Measurements from ENCODE around the gene PLXNA4.

The PLXNA4 gene

DNA sequence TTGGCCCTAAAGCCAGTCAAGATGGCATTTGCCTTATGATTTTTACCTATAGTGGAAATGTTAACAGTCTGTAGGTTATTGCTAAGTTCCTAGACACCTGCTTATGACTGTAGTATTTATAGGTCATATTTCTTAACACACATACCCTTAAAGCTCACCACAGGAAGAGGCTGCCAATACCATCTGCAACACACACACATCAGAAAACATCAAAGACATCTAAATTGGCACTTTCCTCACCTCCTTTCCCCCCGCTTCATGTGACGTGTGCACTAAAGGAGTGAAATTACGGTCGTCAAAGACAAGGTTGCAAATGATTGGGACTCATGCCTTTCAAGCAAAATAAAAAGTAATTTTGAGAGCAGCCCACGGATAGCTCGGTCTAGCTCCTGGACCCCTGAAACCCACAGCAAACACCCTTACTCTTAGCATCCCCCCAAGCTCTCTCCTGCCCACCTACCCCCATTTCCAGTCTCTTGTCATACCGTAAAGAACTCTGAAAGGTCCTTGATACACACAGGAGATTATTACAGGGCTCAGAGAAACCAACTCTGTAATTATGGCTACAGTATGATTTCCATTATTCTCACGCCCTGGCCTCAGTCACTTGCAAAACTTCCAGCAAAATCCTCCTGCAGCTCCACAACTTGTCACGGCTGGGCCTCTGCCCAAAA is 90.5 kb downstream of the PLXNA4 start:
- TF ChIP-seq GATA1 (IDR thresholded peaks at IDR 0.05; ENCODE audit: low read depth, low read length), result no peak
- DNase-seq, result no peak

DNA sequence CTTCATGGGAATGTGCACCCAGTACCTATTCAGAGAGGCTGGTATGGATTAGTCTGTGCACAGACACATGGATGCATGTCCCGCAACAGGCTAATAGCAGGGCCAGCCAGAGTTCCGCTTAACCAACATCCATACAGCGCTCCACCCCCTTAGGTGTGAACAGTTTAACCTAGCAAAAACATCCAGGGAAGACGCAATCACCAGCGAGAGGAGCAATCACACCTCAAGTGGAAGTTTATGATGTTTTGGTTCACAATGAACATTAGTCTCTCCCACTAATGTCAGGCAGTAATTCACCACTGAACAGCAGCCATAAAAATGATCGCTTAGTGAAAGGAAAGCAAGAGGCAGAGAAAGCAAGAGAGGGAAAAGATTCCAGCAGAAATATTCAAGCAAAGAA is 91.1 kb downstream of the PLXNA4 start:
- no peak for TF ChIP-seq GATA1 (IDR thresholded peaks at IDR 0.05; ENCODE audit: low read depth, low read length)
- TF ChIP-seq POLR2A (IDR thresholded peaks at IDR 0.05; ENCODE audit: low read length), result no peak
- no peak for DNase-seq

DNA sequence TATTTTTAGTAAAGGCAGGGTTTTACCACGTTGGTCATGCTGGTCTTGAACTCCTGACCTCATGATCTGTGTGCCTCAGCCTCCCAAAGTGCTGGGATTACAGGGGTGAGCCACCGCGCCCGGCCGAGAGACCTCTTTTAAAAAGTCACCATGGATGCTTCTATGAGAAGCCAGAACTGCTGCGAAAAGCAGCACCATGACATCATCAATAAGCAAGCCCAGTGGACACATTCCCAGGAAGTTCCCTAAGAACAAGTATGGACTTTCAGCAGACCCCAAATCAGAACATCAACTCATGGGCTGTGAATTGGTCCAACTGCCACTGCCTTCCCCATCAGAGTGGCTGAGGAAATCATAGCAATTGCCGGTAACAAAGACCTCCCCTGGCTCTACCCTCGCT is 93.4 kb downstream of the PLXNA4 start:
- TF ChIP-seq POLR2A (IDR thresholded peaks at IDR 0.05; ENCODE audit: low read length), result no peak
- no peak for TF ChIP-seq GATA1 (IDR thresholded peaks at IDR 0.05; ENCODE audit: low read depth, low read length)
- no peak for DNase-seq

DNA sequence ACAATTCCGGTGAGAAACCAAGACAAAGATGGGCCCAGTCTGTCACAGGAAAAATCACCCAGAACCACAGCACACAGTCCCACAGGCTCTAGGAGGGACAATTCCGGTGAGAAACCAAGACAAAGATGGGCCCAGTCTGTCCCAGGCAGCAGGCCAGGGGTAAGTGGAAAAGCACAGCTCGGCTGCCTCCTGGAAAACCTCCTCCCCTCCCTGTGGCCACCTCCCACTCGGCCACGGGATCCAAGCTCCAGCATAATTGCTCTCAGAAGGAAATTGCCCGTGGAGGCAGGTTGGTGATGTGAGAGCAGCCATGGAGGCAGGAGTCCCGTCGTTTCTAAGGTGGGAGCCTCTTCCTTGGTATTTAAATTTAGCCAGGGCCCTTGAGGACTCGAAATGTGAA is 95.7 kb downstream of the PLXNA4 start:
- no peak for TF ChIP-seq GATA1 (IDR thresholded peaks at IDR 0.05; ENCODE audit: low read depth, low read length)
- no peak for TF ChIP-seq POLR2A (IDR thresholded peaks at IDR 0.05; ENCODE audit: low read length)
- no peak for DNase-seq

DNA sequence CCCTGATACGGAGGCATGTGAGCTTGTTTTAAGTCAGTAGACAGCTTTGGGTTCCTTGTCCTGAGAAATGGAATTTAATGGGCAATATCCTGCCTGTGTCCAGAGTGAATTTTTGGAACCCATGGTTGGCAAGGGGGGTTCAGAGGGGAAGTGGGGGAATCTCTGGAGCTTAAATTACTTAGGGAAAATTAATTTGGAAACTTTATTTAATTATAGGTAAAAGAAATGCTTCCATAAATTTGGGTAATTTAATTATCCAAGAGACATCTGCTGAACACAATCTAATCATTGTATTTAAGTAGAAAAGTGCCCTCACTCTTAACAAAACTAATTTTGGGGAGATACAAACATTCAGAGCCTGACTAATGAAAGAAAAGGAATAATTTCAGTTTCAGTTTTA is 99.7 kb downstream of the PLXNA4 start:
- no peak for DNase-seq
- TF ChIP-seq GATA1 (IDR thresholded peaks at IDR 0.05; ENCODE audit: low read depth, low read length), result no peak

DNA sequence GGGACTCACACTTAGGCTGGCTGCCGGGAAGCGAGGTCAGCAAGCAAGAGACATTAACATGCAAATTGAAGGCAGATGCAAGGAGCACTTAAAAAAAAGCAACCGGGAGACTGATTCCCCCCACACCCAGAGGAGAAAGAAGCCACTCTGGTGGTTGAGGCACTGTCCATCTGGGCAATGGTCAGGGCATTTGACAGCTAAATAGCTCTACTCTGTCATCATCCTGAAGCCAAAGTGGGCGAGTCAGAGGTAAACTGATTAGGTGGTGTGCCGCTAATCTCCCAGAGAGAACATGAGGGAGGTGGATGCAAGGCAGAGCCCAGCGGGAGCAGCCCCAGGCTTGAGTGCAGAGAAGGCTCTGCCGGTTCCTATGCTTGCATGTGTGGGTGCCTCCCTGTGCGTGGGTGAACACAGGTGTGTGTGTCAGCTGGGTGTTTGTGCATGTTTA is 100.6 kb downstream of the PLXNA4 start:
- TF ChIP-seq POLR2A (IDR thresholded peaks at IDR 0.05; ENCODE audit: low read length), result no peak
- no peak for TF ChIP-seq GATA1 (IDR thresholded peaks at IDR 0.05; ENCODE audit: low read depth, low read length)
- DNase-seq, result no peak

DNA sequence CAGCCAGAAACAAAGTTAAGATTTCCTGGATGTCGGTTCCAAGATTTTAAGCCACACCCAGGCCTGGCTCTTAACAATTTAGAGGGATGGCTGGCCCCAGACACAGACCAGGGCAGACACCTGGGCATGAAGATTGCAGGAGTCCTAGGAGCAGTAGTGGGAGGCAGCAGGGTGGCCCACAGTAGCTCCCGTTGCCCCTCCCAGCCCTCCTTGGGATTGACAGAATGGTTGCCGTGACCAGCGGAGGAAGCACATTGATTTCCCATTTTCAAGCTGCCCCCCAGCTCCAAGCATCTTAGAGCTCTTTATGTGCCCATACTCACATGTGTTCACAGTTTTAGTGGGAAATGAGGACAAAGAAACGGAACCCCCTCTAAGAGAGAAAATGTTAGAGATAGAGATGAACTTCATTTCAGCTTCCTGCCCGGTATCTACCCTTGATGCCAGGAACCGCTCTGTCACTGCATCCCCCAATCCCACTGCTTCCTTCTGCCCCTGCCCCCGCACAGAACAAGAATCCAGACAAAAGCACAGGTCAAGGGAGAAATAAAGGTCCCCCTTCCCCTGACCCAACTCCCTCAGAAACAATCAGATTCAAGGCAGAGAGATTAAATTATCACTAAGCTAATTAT is 101.1 kb downstream of the PLXNA4 start:
- no peak for TF ChIP-seq GATA1 (IDR thresholded peaks at IDR 0.05; ENCODE audit: low read depth, low read length)
- no peak for TF ChIP-seq POLR2A (IDR thresholded peaks at IDR 0.05; ENCODE audit: low read length)
- DNase-seq, result no peak

DNA sequence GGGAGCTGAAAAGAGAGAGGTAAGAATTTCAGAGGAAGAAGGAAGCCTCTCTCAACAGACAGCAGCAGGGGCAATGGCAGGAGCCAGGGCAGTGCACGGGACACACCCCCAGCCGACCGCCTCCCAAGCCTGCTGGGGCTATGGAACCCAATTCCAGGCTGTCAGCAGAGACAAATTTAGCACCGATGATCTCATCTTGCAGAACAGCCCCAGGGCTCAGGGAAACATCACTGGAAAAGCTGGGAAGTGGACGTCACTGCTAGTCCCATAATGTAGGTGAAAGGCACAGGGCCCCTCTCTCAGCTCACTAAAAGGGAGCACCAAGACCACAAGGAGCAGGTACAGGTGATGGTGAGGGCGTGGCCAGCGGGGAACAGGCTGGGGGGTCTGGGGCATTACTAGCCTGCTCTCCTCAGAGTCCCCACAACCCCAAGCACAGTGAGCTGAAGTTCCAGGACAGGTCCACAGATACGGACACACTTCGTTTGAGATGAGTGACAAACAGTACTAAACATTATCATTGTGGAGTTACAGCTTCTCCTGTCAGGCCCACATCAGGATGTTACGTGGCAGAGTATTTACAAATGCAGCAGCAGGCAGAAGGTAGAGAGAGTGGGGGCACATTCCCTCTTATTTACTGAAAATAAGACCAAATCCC is 103.7 kb downstream of the PLXNA4 start:
- TF ChIP-seq POLR2A (IDR thresholded peaks at IDR 0.05; ENCODE audit: low read length) (no peak), GATA1 (IDR thresholded peaks at IDR 0.05; ENCODE audit: low read depth, low read length) (no peak)
- DNase-seq, result no peak

DNA sequence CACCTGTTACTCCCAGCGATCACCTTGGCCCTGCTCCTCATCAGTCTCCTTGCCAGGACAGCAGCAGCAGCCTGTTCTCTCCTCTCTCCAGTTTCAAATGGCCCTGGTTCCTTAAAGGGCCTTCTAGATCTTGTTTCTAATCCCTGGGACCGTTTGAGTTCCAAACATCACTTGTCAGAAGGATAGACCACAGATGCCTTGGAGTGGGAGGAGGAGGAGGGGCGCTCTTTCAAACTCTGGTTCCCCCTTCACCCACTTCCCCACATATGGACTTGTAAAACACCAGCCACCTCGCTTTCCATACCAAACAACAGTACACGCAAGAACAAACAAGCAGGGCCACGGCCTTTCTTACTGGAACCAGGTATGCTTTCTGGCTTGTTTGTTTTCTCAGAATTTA is 104.8 kb downstream of the PLXNA4 start:
- no peak for DNase-seq
- no peak for TF ChIP-seq POLR2A (IDR thresholded peaks at IDR 0.05; ENCODE audit: low read length)
- TF ChIP-seq GATA1 (IDR thresholded peaks at IDR 0.05; ENCODE audit: low read depth, low read length), result no peak

DNA sequence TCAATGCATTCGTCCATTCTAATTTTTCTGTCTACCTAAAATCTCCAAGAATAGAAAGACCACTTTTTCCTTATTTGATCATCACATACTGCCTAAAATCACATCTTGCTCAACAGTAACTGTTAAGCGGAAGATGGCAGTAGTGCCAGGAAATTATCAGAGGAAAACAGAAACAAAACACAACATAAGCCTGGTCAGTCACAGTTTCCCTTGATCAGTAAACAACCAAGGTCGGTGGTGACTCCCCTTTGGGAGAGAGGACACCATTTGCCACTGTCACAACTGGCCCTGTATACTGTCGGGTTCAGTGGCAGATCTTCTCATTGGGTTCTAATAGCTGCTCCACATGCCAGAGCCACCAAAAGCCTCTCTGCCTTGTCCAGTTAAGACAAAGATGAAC is 106.6 kb downstream of the PLXNA4 start:
- no peak for DNase-seq
- TF ChIP-seq POLR2A (IDR thresholded peaks at IDR 0.05; ENCODE audit: low read length), result no peak
- TF ChIP-seq GATA1 (IDR thresholded peaks at IDR 0.05; ENCODE audit: low read depth, low read length), result no peak

DNA sequence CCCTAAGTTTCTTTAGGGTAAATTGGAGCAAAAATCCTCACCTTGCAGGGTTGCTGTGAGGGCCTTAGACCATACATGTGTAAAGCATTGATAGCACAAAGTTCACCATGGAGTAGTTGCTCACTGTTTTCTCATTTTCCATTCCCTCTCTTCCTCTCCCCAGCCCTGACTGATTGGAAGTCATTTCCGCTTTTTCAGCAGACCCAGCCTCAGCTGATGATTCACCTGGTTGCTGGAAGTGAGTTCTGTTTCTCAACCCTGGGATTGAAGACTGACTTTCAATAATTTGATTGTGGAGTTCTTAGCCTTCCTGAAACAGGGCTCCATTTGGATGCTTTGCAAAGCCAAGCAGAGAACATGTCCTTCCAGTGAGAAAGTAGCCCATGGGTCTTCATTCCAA is 107.0 kb downstream of the PLXNA4 start:
- no peak for DNase-seq
- no peak for TF ChIP-seq POLR2A (IDR thresholded peaks at IDR 0.05; ENCODE audit: low read length)
- TF ChIP-seq GATA1 (IDR thresholded peaks at IDR 0.05; ENCODE audit: low read depth, low read length), result no peak

DNA sequence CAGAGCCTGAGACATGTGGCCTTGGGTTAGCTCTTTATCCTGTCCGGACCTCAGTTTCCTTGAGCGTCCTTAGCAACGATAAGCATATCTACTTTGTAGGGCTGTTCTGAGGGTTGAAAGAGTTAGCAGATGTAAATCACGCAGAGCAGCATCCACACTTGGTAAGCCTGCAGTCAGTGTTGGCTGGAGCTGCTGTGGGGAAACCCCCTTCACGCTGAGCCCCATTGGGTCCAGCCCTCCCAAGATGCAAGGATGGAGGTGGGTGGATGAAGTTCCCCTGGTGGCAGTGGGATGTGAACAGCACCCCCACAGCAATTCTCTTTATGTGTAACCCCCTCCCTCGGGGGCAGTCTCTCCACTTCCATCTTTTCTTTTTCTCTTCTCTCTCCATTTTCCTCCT is 109.9 kb downstream of the PLXNA4 start:
- TF ChIP-seq GATA1 (IDR thresholded peaks at IDR 0.05; ENCODE audit: low read depth, low read length) (no peak), POLR2A (IDR thresholded peaks at IDR 0.05; ENCODE audit: low read length) (no peak)
- no peak for DNase-seq

DNA sequence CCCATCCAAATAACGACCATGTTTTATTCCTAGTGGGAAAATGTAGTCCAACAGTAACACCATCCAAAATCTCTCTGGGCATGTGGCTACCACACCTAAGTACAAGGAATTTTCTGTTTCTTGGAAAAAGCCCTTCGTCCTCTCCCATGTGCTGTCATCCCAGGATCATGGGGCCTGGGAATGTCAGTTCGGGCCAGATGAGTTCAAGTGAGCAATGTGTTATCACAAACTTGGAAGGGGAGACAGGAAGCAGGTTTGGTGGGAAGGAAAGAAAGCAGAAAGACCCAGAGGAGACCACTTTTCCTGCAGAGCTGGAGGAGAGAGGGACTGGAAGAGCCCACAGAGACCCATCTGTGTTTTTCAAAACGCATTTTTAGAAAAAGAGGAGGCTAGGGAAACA is 110.8 kb downstream of the PLXNA4 start:
- TF ChIP-seq GATA1 (IDR thresholded peaks at IDR 0.05; ENCODE audit: low read depth, low read length), result no peak
- no peak for TF ChIP-seq POLR2A (IDR thresholded peaks at IDR 0.05; ENCODE audit: low read length)

DNA sequence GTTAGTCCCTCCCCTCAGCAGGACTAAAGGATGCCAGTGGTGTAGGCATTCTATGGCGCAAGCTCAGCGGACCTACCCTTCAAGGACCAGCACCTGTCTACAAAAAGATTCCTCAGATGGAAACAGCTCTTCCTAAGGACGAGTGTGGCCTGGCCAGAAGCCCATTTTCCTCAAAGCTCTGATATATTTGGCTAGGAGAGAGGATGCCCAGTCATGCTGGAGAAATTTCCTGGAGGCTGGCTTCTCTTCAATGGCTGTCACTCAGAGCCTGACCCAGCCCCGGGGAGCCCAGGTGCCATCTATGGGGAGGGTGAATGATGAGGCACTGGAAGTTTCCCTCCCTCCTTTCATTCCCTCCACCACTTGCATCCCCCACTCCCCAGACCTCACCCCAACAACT is 111.5 kb downstream of the PLXNA4 start:
- TF ChIP-seq POLR2A (IDR thresholded peaks at IDR 0.05; ENCODE audit: low read length), result no peak
- TF ChIP-seq GATA1 (IDR thresholded peaks at IDR 0.05; ENCODE audit: low read depth, low read length), result no peak
- DNase-seq, result no peak

More for the DNA sequence above, 110.8 kb downstream of the PLXNA4 start:
- DNase-seq, result no peak

DNA sequence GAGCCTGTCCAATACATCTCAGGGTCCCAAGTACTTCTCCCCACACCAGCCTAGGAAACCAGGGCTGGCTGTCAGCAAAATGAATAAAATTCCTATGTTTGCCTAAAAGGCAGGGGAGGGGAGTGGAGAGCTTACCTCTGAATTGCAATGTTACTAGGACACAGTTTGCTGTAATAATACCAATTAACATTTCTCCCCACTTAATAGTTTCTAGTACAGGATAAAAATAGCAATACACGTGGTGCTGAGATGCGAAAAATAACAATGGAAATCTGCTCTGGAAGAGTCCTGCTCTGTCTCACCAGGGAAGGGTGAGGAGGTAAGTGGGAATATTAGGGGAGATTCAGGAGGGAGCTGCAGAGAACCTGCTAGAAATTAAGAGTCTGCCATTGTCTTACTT is 112.3 kb downstream of the PLXNA4 start:
- DNase-seq, result no peak
- TF ChIP-seq GATA1 (IDR thresholded peaks at IDR 0.05; ENCODE audit: low read depth, low read length) (no peak), POLR2A (IDR thresholded peaks at IDR 0.05; ENCODE audit: low read length) (no peak)

Data from erythroblast (primary cell).